BE2C (cell line): ENCODE results near the gene VPS37C.

Experiments used
- DNase-seq: peaks from one replicate; pipeline ENCODE4 v3.0.0-alpha.2; 2020
- H3K27me3 ChIP-seq: fragments of 250-450 bp; sonication (Bioruptor Pico); 2 replicates; pipeline ENCODE4 v1.5.1; 2020; ENCODE audit warnings: mild to moderate bottlenecking
- H3K36me3 ChIP-seq: fragments of 250-450 bp; sonication (Bioruptor Pico); 2 replicates; pipeline ENCODE4 v1.5.1; 2020; ENCODE audit warnings: mild to moderate bottlenecking
- H3K4me1 ChIP-seq: fragments of 250-450 bp; sonication (Bioruptor Pico); 2 replicates; pipeline ENCODE4 v1.5.1; 2020
- H3K4me3 ChIP-seq: 2 replicates; pipeline ENCODE4 v1.5.1; 2011; ENCODE audit warnings: low read depth, low read length
- H3K9me3 ChIP-seq: fragments of 250-450 bp; sonication (Bioruptor Pico); 2 replicates; pipeline ENCODE4 v1.5.1; 2020
- TF ChIP-seq, protein P1 (sequence below): IDR thresholded peaks from 2 replicates; pipeline ENCODE4 v1.5.1; 2012; ENCODE audit warnings: mild to moderate bottlenecking, low read depth, low read length

Gene VPS37C

DNA sequence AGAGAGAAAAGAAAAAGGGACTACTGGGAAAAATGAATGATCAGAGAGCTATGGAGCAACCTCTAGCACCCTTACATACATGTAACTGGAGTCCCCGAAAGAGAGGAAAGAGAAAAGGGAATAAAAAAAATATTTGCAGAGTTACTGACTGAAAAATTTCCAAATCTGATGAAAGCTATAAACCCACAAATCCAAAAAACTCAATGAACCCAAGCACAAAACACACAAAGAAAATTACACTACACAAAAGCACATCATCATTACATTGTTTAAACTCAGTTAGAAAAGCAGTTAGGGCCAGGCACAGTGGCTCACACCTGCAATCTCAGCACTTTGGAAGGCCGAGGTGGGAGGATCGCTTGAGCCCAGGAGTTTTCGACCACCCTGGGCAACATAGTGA, 6.7 kb downstream of the VPS37C start:
- no peak for DNase-seq
- Histone ChIP-seq H3K4me3 (no peak overlapping the region), H3K9me3 (no peaks in the 10 kb centered on the region), H3K4me1 (no peaks in the 10 kb centered on the region), H3K36me3 (no peaks in the 10 kb centered on the region), H3K27me3 (no peaks in the 10 kb centered on the region)
- TF ChIP-seq, protein P1, sequence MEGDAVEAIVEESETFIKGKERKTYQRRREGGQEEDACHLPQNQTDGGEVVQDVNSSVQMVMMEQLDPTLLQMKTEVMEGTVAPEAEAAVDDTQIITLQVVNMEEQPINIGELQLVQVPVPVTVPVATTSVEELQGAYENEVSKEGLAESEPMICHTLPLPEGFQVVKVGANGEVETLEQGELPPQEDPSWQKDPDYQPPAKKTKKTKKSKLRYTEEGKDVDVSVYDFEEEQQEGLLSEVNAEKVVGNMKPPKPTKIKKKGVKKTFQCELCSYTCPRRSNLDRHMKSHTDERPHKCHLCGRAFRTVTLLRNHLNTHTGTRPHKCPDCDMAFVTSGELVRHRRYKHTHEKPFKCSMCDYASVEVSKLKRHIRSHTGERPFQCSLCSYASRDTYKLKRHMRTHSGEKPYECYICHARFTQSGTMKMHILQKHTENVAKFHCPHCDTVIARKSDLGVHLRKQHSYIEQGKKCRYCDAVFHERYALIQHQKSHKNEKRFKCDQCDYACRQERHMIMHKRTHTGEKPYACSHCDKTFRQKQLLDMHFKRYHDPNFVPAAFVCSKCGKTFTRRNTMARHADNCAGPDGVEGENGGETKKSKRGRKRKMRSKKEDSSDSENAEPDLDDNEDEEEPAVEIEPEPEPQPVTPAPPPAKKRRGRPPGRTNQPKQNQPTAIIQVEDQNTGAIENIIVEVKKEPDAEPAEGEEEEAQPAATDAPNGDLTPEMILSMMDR = no peak

DNA sequence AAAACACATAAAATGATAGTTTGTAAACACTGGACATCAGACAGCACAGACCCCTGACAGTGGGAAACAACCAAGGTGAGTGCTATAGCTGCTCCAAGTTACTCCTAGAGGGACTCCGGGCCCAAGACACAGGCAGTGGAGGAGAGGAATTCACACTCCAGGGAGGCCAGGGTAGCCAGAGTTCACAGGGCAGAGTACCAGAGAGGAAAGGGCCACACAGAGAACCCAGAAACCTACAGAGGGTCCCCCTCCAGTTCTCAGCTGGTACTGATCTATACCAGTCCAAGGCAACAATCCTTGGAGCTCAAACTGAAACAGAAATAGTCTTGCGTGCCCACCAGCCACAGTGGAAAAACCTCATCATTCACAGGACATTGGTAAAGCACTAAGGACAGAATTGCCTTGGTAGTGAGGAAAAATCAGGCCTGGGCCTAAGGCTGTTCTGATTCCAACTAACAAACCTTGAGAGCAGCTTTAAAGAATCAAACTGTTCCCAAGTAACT, 7.6 kb downstream of the VPS37C start:
- DNase-seq = no peak
- H3K27me3 ChIP-seq = no peaks in the 10 kb centered on the region
- no peaks in the 10 kb centered on the region for H3K36me3 ChIP-seq
- no peaks in the 10 kb centered on the region for H3K9me3 ChIP-seq
- H3K4me1 ChIP-seq = no peaks in the 10 kb centered on the region
- no peak overlapping the region for H3K4me3 ChIP-seq
- TF ChIP-seq, protein P1 = no peak

DNA sequence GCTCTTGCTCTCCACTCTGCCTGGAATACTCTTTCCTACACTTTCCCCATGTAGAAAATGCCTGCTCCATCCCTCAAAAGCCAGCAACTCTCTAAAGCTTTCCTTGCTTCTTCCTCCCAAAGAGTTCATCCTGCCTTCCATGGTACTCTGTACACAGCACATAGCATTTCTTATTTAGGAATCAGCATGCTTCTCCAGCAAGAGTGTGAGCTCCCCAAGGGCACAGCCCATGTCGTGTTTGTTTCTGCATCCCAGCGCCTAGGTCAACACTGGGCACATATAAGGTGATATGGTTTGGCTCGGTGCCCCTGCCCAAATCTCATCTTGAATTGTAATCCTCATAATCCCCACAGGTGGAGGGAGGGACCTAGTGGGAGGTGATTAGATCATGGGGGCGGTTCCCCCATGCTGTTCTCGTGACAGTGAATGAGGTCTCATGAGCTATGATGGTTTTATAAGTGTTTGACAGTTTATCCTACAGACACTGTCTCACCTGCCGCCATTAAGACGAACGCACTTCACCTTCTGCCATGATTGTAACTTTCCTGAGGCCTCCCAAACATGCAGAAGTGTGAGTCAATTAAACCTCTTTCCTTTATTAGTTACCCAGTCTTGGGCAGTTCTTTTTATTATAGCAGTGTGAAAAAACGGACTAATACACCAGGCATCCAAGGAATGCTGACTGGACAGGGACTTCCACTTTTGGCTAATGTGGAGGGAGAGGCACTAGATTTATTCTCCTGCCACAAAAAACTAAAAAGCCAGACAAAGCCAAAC, 8.2 kb downstream of the VPS37C start:
- no peaks in the 10 kb centered on the region for H3K4me1 ChIP-seq
- H3K9me3 ChIP-seq = no peaks in the 10 kb centered on the region
- no peak overlapping the region for H3K4me3 ChIP-seq
- TF ChIP-seq, protein P1 = no peak
- no peaks in the 10 kb centered on the region for H3K27me3 ChIP-seq
- DNase-seq = no peak
- H3K36me3 ChIP-seq = no peaks in the 10 kb centered on the region

DNA sequence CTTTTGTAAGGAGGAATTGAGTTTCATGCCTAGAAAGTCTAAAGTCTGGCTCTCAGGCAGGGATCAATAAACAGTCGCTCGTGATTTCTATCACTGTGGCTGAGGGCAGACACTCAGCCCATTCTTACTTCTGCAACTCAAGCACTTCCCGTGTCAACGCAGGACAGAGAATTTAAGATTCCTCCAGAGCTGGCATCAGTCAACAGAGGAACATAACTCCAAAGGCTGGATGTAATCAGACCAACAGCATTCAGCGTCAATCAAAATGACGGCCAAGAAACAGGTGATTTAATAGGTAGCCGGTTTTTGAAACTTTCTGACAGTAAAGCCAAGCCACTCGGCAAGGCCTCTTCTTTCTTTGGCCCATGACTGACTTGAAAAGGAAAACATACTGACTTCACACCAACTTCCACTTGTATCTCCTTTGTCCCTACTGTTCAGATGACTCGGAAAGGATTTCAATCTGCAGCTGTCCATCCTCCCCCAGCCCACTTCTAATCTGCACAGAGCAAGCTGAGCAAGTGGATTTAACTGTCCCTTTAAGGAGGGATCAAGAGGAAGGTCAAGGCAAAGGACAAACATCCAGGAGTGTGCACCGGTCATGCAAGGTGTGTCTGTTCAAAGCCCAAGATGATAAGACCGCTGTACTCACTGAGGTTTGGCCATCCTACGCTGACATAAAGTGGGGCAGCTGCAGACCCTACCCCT, 9.5 kb downstream of the VPS37C start:
- TF ChIP-seq, protein P1 = no peak
- no peak for DNase-seq
- Histone ChIP-seq H3K4me1 (no peaks in the 10 kb centered on the region), H3K27me3 (no peaks in the 10 kb centered on the region), H3K36me3 (no peaks in the 10 kb centered on the region), H3K9me3 (no peaks in the 10 kb centered on the region), H3K4me3 (no peak overlapping the region)

DNA sequence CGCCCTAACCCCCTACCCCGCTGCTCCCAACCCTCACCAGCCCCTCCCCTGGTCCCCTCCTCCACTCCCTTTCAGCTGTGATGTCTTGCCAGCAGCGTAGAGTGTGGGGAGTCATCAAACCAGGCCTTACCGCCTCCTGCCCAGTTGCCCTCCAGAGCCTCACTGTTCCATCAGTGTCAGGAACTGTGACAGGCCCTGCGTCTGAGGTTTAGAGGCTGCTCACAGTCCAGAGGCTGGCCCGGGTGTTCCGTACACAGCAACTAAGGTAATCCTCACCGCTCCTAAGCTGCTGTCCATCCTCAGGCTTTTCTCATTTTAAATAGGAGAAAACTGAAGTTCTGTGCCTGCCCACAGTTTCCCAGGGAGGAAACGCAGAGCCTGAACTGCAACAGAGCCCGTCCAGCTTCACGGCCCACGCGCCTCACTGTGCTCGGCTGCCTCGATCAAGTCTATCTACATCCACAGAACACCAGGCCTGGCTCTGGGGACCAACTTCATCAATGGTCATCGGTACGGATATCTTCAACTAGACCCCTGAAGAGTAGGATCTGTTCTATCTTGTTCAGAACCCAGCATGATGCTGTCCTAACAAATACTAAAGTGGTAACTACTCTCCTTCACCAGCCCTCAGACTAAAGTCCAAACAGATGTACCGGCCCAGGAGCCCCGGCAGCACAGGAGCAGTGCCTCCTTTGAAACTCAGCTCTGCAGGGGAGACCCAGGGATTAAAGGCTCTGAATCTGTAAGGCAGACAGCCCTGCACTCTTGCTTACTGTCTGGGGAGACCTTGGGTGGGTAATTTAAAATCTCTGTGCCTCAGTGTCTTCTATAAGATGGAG, 10.3 kb downstream of the VPS37C start:
- TF ChIP-seq, protein P1 = no peak
- H3K9me3 ChIP-seq = no peaks in the 10 kb centered on the region
- no peaks in the 10 kb centered on the region for H3K4me1 ChIP-seq
- no peaks in the 10 kb centered on the region for H3K27me3 ChIP-seq
- H3K36me3 ChIP-seq = no peaks in the 10 kb centered on the region
- DNase-seq = no peak
- no peak overlapping the region for H3K4me3 ChIP-seq
